Stimulated activated CD8-positive, alpha-beta memory T cell treated with anti-CD3 and anti-CD28 coated beads, Interleukin-15, amount 100 ng/mL, for 24 hours (primary cell): ENCODE data around the gene FANCC.

ENCODE experiments used
- DNase-seq: peaks from one replicate; pipeline ENCODE4 v3.0.0-alpha.2; 2020; ENCODE audit warnings: low read depth

FANCC gene

GRCh38 chr9:95143591-95144561 is 173.6 kb downstream of the FANCC start:
- DNase-seq: no peak

GRCh38 chr9:95142728-95143127 is 174.8 kb downstream of the FANCC start:
- no peak for DNase-seq

- no peak for DNase-seq
Observed at GRCh38 chr9:95142315-95142714, 175.2 kb downstream of the FANCC start.

GRCh38 chr9:95140821-95141220 is 176.7 kb downstream of the FANCC start:
- DNase-seq: no peak

- no peak for DNase-seq
Observed at GRCh38 chr9:95139126-95139525, 178.4 kb downstream of the FANCC start.

GRCh38 chr9:95138474-95138873 is 179.0 kb downstream of the FANCC start:
- no peak for DNase-seq

GRCh38 chr9:95137587-95138145 is 179.8 kb downstream of the FANCC start:
- DNase-seq: no peak

GRCh38 chr9:95135756-95136155 is 181.8 kb downstream of the FANCC start:
- DNase-seq: no peak

GRCh38 chr9:95134457-95134881 is 183.0 kb downstream of the FANCC start:
- DNase-seq: no peak

GRCh38 chr9:95133325-95133705 is 184.2 kb downstream of the FANCC start:
- DNase-seq: no peak

- DNase-seq: no peak
Observed at GRCh38 chr9:95132366-95133324, 184.9 kb downstream of the FANCC start.

- DNase-seq: peak; percentile 16
Observed at GRCh38 chr9:95131023-95131943, 186.2 kb downstream of the FANCC start.

- DNase-seq: no peak
Observed at GRCh38 chr9:95130484-95130883, 187.0 kb downstream of the FANCC start.

GRCh38 chr9:95129476-95130291 is 187.8 kb downstream of the FANCC start:
- DNase-seq: no peak

GRCh38 chr9:95128177-95128524 is 189.4 kb downstream of the FANCC start:
- no peak for DNase-seq

GRCh38 chr9:95127249-95128176 is 190.0 kb downstream of the FANCC start:
- peak; percentile 41 for DNase-seq

GRCh38 chr9:95126739-95127138 is 190.8 kb downstream of the FANCC start:
- no peak for DNase-seq

- DNase-seq: no peak
Observed at GRCh38 chr9:95125652-95126051, 191.9 kb downstream of the FANCC start.
